ENCODE results near the gene ANKRD9.

DNA sequence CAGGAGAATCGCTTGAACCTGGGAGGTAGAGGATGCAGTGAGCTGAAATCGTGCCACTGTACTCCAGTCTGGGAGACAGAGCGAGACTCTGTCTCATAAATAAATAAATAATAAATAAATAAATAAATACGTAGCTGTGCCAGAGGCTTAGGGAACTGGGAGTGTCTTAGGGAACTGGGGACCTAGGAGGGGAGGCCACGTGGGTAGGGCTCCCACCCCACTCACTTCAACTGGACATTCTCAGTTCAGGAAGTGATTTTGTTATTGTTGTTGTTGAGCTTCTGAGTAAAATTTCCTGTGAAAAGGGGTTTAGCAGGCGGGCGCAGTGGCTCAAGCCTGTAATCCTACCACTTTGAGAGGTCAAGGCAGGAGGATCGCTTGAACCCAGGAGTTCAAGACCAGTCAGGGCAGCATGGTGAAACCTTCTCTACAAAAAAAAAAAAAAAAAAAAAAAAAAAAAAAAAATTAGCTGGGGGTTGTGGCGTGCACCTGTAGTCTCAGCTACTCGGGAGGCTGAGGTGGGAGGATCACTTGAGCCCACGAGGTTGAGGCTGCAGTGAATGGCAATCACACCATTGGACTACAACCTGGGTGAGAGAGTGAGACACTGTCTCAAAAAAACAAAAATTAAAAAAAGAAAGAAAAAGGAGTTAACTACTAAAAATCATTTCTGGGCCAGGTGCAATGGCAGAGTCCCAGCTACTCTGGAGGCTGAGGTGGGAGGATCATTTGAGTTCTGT is 19.0 kb upstream of the ANKRD9 start:
- TF ChIP-seq, protein P1, sequence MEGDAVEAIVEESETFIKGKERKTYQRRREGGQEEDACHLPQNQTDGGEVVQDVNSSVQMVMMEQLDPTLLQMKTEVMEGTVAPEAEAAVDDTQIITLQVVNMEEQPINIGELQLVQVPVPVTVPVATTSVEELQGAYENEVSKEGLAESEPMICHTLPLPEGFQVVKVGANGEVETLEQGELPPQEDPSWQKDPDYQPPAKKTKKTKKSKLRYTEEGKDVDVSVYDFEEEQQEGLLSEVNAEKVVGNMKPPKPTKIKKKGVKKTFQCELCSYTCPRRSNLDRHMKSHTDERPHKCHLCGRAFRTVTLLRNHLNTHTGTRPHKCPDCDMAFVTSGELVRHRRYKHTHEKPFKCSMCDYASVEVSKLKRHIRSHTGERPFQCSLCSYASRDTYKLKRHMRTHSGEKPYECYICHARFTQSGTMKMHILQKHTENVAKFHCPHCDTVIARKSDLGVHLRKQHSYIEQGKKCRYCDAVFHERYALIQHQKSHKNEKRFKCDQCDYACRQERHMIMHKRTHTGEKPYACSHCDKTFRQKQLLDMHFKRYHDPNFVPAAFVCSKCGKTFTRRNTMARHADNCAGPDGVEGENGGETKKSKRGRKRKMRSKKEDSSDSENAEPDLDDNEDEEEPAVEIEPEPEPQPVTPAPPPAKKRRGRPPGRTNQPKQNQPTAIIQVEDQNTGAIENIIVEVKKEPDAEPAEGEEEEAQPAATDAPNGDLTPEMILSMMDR (IDR thresholded peaks at IDR 0.05) = no peak
- TF ChIP-seq POLR2A (IDR thresholded peaks at IDR 0.05) = no peak
- TF ChIP-seq EP300 (IDR thresholded peaks at IDR 0.05) = no peak

Measured in sigmoid colon (tissue), 4 donors.